Panc1 (cell line): ENCODE results near the gene CETN1. TPM values are rescaled to one million over a fixed set of nuclear protein-coding genes. Genes with fewer than 3 reads are reported as not detected.

Source experiments
- ATAC-seq: fragments of 200-7000 bp; cut with Tn5 transposase; 2 replicates; pipeline ENCODE4 v1.9.1; 2020; ENCODE audit warnings: mild to moderate bottlenecking, moderate library complexity
- BruUV-seq: library from RNA; stranded (reverse); fragments of 400-500 nt; replicated peaks from 2 replicates; lab custom pipeline; 2021; lab: Mats Ljungman, UMichigan
- CTCF ChIA-PET: fragments of 300-600 bp; sonication (Branson Sonifier 250); formaldehyde crosslinking; loops from one replicate; lab custom pipeline; 2022; ENCODE audit warnings: antibody characterized with exemption; lab: Charles Lee
- POLR2A ChIA-PET: fragments of 300-600 bp; sonication (Branson Sonifier 250); formaldehyde crosslinking; loops from one replicate; lab custom pipeline; 2022; ENCODE audit warnings: antibody characterized with exemption; lab: Charles Lee
- DNase-seq: peaks from one replicate; pipeline ENCODE4 v3.0.0-alpha.2; 2010; ENCODE audit warnings: low read depth, low spot score
- H3K27ac ChIP-seq: 2 replicates; pipeline ENCODE4 v1.5.1; 2011; ENCODE audit warnings: mild to moderate bottlenecking, low read length, inconsistent platforms
- H3K27me3 ChIP-seq: fragments of 200-500 bp; sonication (Bioruptor generic); 2 replicates; pipeline ENCODE4 v1.6.0; 2014; ENCODE audit warnings: low read length, inconsistent platforms; ENCODE audit not compliant: control insufficient read depth, insufficient read depth
- H3K36me3 ChIP-seq: fragments of 200-500 bp; sonication (Bioruptor generic); 2 replicates; pipeline ENCODE4 v1.5.1; 2014; ENCODE audit warnings: inconsistent platforms, mild to moderate bottlenecking, low read length, moderate library complexity; ENCODE audit not compliant: control insufficient read depth, insufficient read depth
- H3K4me1 ChIP-seq: 2 replicates; pipeline ENCODE4 v1.5.1; 2011; ENCODE audit warnings: inconsistent platforms, mild to moderate bottlenecking, low read length, moderate library complexity; ENCODE audit not compliant: control insufficient read depth, insufficient read depth
- H3K4me3 ChIP-seq, 2 experiments: 2 replicates each; pipeline ENCODE4 v1.5.1; 2011 to 2012; ENCODE audit warnings: low read depth in 2 of 2, low read length in 2 of 2, mild to moderate bottlenecking in 2 of 2, inconsistent platforms in 1 of 2, moderate library complexity in 1 of 2
- H3K9me3 ChIP-seq: fragments of 200-500 bp; sonication (Bioruptor generic); 2 replicates; pipeline ENCODE4 v1.5.1; 2014; ENCODE audit warnings: low read depth, mild to moderate bottlenecking, inconsistent platforms, low read length, moderate library complexity; ENCODE audit not compliant: control insufficient read depth, insufficient read depth
- POLR2AphosphoS5 ChIP-seq: IDR thresholded peaks from 2 replicates; pipeline ENCODE4 v1.6.1; 2012; ENCODE audit warnings: mild to moderate bottlenecking, low read depth, low read length, moderate library complexity
- SIN3A ChIP-seq: IDR thresholded peaks from 2 replicates; pipeline ENCODE4 v1.6.1; 2012; ENCODE audit warnings: low read depth, mild to moderate bottlenecking, low read length, moderate library complexity, borderline replicate concordance; ENCODE audit not compliant: insufficient read depth
- TCF7L2 ChIP-seq: IDR thresholded peaks from 2 replicates; pipeline ENCODE4 v1.6.1; 2011; ENCODE audit warnings: mild to moderate bottlenecking, low read depth, low read length, inconsistent platforms
- in situ Hi-C: cut with HindIII; loops from 2 replicates; pipeline ENCODE4 v1.10.0; 2016; ENCODE audit warnings: low sequenced_read_pairs, low pct_unique_long_range_greater_than_20kb
- intact Hi-C: fragments of 100-400 bp; cut with micrococcal nuclease; formaldehyde crosslinking; loops from one replicate; pipeline ENCODE4 v1.10.0; 2022; ENCODE audit not compliant: unreplicated experiment
- total RNA-seq: library from RNA; stranded (reverse); gene quantifications from one replicate; pipeline ENCODE4 v1.2.1, GENCODE V29; 2021; ENCODE audit not compliant: unreplicated experiment
- TF ChIP-seq, protein P1 (sequence below), 2 experiments: IDR thresholded peaks; 2 replicates each; pipeline ENCODE4 v1.6.1; 2011 to 2012; ENCODE audit warnings: low read depth in 2 of 2, control low read depth in 1 of 2, low read length in 1 of 2, mild to moderate bottlenecking in 1 of 2, moderate library complexity in 1 of 2; ENCODE audit not compliant: insufficient read depth in 1 of 2
- TF ChIP-seq, protein P2 (sequence below): fragments of 450-650 bp; IDR thresholded peaks from 2 replicates; pipeline ENCODE4 v1.5.1; 2017; ENCODE audit warnings: mild to moderate bottlenecking

The CETN1 gene
- total RNA-seq, 1 experiment from 2014 or later: not detected

DNA sequence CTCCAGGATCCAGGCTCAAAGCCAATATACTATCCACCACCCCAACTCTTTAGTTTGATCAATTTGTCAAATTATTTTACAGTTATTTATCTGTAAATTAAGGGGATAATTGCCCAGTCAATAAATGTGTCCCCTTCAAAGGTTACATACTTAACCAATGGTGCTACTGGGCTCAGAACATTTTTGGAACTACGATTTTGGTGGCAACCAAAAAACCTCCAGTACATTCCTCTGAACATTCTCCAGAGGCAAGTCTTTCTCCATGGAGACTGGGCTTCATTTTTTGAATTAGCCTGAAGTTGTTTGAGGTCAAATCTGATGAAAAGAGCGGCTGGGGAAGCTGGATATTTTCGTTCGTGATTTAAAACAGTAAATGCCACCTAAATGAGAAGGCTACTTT lies 14.9 kb downstream of the CETN1 start:
- Histone ChIP-seq H3K4me1 (peaks cover 3% of the 10 kb centered on the region; the same call in 1 of the 2 replicates), H3K9me3 (no peaks in the 10 kb centered on the region), H3K27me3 (peaks cover 33% of the 10 kb centered on the region), H3K4me3 (no peak overlapping the region), H3K27ac (no peak overlapping the region), H3K36me3 (no peaks in the 10 kb centered on the region)
- intact Hi-C loops: no loop called here
- no peak for DNase-seq
- CTCF ChIA-PET: no interaction called here
- POLR2A ChIA-PET: no interaction called here
- no peak for ATAC-seq
- BruUV-seq: no TSS peak
- in situ Hi-C loops: no loop called here
- TF ChIP-seq POLR2AphosphoS5 (no peak), SIN3A (no peak), TCF7L2 (no peak)
- TF ChIP-seq, protein P1, sequence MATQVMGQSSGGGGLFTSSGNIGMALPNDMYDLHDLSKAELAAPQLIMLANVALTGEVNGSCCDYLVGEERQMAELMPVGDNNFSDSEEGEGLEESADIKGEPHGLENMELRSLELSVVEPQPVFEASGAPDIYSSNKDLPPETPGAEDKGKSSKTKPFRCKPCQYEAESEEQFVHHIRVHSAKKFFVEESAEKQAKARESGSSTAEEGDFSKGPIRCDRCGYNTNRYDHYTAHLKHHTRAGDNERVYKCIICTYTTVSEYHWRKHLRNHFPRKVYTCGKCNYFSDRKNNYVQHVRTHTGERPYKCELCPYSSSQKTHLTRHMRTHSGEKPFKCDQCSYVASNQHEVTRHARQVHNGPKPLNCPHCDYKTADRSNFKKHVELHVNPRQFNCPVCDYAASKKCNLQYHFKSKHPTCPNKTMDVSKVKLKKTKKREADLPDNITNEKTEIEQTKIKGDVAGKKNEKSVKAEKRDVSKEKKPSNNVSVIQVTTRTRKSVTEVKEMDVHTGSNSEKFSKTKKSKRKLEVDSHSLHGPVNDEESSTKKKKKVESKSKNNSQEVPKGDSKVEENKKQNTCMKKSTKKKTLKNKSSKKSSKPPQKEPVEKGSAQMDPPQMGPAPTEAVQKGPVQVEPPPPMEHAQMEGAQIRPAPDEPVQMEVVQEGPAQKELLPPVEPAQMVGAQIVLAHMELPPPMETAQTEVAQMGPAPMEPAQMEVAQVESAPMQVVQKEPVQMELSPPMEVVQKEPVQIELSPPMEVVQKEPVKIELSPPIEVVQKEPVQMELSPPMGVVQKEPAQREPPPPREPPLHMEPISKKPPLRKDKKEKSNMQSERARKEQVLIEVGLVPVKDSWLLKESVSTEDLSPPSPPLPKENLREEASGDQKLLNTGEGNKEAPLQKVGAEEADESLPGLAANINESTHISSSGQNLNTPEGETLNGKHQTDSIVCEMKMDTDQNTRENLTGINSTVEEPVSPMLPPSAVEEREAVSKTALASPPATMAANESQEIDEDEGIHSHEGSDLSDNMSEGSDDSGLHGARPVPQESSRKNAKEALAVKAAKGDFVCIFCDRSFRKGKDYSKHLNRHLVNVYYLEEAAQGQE (IDR thresholded peaks at IDR 0.05; ENCODE audit: insufficient read depth in 1 of 2, low read depth in 2 of 2, low read length in 1 of 2): no peak
- TF ChIP-seq, protein P2, sequence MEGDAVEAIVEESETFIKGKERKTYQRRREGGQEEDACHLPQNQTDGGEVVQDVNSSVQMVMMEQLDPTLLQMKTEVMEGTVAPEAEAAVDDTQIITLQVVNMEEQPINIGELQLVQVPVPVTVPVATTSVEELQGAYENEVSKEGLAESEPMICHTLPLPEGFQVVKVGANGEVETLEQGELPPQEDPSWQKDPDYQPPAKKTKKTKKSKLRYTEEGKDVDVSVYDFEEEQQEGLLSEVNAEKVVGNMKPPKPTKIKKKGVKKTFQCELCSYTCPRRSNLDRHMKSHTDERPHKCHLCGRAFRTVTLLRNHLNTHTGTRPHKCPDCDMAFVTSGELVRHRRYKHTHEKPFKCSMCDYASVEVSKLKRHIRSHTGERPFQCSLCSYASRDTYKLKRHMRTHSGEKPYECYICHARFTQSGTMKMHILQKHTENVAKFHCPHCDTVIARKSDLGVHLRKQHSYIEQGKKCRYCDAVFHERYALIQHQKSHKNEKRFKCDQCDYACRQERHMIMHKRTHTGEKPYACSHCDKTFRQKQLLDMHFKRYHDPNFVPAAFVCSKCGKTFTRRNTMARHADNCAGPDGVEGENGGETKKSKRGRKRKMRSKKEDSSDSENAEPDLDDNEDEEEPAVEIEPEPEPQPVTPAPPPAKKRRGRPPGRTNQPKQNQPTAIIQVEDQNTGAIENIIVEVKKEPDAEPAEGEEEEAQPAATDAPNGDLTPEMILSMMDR: no peak

DNA sequence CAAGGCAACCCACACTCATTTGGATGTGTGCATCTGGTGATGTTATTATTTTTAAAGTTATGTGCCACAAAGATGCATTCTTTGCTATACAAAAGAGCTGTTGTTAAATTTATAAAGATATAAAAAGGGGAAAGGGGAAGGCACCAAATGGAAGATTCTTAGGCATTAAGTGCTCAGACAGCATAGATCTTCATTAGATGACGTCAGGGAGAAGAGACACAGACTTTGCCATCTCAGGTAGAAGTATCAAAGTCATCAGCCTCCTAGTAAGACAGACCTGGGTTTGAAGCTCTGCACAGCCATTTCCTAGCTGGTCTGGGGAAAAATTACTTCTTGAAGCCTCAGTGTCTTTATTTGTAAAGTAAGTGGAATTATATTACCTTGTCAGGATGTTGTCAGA lies 15.4 kb downstream of the CETN1 start:
- ChIA-PET POLR2A (no interaction called here), CTCF (no interaction called here)
- Histone ChIP-seq H3K27ac (no peak overlapping the region), H3K4me1 (peaks cover 3% of the 10 kb centered on the region; the same call in 1 of the 2 replicates), H3K4me3 (no peak overlapping the region), H3K27me3 (peaks cover 35% of the 10 kb centered on the region), H3K36me3 (no peaks in the 10 kb centered on the region), H3K9me3 (no peaks in the 10 kb centered on the region)
- ATAC-seq: no peak
- TF ChIP-seq, protein P1 (IDR thresholded peaks at IDR 0.05; ENCODE audit: insufficient read depth in 1 of 2, low read depth in 2 of 2, low read length in 1 of 2): no peak
- TF ChIP-seq, protein P2: no peak
- TF ChIP-seq TCF7L2 (no peak), SIN3A (no peak), POLR2AphosphoS5 (no peak)
- in situ Hi-C loops: no loop called here
- BruUV-seq: no TSS peak
- intact Hi-C loops: no loop called here
- no peak for DNase-seq
